HG02943 (cell line): Measurements from ENCODE around the gene IGFBP2.

Experiments
- ATAC-seq: cut with Tn5 transposase; IDR thresholded peaks from one replicate; pipeline ENCODE4 v1.9.1; 2021; ENCODE audit warnings: mild to moderate bottlenecking, low read depth, moderate library complexity; ENCODE audit not compliant: unreplicated experiment

The IGFBP2 gene

DNA sequence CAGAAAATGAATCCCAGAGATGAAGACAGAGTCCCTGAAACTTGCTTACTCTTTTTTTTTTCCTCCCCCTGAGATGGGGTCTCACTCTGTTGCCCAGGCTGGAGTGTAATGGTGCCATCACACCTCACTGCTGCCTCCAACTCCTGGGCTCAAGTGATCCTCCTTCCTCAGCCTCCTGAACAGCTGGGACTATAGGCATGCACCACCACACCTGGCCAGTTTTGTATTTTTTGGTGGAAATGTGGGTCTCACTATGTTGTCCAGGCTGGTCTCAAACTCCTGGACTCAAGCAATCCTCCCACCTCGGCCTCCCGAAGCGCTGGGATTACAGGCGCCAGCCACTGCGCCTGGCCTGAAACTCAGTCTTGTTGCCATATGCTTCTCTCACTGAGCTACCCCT lies 27.8 kb downstream of the IGFBP2 start:
- no peak for ATAC-seq

DNA sequence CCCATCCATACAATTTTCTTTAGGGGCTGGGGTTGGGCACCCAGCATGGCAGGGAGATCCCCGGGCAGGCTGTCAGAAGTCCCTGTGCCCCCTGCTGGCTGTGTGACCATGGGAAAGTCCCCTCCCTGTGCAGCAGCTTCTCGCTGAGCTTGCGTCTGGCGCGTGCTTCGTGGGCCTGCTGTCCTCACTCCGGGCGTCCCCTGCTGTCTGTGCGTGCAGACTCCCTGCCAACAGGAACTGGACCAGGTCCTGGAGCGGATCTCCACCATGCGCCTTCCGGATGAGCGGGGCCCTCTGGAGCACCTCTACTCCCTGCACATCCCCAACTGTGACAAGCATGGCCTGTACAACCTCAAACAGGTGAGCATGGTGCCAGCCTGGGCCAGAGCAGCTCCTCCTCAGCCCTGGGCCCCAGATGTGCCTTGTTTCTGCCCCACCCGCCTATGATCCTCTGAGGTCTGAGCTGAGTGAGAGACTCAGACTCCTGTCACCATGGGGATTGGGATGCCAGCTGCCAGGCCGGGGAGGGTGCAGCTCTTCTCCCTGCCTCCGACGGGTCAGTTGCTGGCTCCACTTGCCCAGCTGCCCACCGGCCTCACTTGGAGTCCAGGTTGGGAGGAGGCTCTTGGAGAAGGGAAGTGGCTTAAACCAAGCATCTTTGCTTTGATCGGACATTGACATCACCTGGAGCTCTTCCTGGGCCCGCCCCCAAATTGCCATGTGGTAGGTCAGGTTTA lies 28.6 kb downstream of the IGFBP2 start:
- no peak for ATAC-seq

DNA sequence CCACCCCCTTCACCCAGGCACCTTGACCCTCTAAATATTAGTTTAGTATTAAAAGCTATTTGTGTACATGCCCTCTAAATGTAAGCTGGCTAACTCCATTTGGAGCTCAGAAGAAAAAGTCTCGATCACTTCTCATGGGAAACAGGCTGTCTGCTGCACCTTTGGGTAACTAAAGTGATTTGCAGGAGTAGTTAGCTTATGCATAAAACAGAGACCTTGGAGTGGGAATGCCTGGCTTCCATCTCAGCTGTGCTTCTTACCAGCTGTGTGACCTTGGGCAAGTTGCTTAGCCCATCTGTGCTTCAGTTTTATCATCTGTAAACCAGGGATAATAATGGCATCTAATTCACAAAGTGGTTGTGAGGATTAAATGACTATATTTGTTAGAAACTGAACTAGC lies 29.9 kb downstream of the IGFBP2 start:
- ATAC-seq = no peak

DNA sequence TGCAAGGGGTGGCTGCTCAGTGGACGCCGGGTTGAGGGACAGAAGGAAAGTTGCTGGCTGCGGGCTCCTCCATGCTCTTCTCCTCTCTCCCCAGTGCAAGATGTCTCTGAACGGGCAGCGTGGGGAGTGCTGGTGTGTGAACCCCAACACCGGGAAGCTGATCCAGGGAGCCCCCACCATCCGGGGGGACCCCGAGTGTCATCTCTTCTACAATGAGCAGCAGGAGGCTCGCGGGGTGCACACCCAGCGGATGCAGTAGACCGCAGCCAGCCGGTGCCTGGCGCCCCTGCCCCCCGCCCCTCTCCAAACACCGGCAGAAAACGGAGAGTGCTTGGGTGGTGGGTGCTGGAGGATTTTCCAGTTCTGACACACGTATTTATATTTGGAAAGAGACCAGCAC lies 30.6 kb downstream of the IGFBP2 start:
- ATAC-seq = no peak

DNA sequence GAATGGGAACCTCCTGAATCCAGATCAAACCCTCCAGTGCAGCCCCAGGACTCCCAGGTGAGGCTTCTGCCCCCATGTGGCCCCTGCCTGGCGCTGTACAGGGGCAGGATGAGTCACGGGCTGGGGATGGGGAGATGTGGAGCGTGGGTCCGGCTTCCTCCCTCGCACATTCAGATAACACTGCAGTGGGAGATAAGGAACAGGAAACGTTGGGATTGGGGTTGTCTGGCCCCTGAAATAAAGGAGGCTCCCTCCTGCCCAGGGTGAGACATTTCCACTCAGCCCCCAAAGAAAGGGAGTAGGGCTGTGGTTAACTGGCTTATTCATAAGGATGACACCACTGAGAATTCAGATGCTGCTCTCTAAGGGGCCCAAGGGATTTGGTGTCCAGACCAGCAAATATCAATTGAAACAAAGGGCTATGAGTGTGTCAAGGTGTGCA lies 31.4 kb downstream of the IGFBP2 start:
- ATAC-seq = no peak

DNA sequence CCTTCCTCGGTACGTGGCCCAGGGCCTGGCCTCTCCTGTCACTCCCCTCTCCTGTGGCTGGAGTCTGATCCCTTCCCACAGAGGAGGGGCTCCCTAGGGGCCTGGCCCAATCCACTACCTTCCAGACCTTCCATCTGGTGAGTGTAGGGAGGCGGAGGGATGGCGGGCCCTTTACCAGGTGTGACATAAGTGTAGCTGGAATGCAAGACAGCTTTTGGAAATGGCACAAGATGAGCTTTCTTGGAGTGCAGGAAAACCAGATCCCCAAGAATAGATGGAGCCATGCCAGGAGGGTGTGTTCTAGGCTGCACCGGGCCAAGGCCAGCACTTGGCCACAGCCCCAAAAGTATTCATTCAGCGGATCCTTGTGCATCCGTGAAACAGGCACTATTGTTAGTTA lies 32.0 kb downstream of the IGFBP2 start:
- no peak for ATAC-seq

DNA sequence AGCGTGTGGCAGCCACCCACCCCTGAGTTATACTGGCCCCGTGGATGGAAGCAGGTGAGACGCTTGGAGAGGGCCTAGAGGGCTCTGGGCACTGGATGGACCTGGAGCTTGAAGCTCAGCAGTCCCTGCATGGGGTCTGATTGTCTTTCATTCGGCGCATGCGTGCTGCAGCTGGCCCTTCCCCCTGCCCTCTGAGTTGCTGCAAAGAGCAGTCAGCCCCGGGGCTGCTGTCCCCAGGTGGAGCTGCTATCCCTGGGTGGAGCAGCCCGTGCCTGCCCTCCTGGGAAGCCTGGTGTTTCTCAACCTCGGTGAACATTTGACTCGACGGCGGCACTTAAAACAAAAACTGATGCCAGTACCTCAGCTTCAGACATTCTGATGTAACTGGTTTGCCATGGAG lies 32.5 kb downstream of the IGFBP2 start:
- no peak for ATAC-seq

DNA sequence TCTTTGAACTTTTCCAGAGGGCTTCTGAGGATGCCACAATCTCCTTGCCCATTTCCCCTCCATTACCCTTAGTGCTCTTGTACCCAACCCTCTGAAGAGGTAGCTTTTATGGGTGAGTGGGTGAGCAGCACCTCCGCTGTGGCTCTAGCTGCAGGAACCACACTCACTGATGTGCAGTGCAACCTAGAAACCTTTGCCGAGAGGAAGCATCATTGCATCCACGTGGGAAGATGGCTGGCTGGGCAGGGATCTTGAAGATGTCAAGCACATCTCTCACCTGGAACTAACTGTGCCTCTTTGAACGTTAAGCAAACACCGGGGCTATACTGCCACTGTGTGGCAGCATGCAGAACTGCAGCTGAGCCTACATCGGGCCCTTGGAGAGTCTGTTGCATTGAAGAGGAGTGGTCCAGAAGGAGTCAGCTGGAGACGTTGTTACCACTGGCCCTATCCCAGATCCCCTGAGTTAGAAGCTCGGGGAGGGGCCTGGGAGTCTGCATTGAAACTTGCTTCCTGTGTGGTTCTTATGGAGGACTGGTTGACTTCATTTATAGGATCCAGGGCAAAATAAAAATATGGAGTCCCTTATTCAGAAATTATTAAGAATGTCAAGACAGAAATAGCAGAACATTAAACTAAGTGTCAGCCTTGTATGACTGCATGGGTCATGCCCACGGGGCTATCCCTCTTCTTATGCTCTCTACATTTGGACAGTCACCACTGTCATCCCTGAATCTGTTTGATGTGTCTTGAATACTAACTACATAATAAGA lies 33.4 kb downstream of the IGFBP2 start:
- ATAC-seq = no peak

DNA sequence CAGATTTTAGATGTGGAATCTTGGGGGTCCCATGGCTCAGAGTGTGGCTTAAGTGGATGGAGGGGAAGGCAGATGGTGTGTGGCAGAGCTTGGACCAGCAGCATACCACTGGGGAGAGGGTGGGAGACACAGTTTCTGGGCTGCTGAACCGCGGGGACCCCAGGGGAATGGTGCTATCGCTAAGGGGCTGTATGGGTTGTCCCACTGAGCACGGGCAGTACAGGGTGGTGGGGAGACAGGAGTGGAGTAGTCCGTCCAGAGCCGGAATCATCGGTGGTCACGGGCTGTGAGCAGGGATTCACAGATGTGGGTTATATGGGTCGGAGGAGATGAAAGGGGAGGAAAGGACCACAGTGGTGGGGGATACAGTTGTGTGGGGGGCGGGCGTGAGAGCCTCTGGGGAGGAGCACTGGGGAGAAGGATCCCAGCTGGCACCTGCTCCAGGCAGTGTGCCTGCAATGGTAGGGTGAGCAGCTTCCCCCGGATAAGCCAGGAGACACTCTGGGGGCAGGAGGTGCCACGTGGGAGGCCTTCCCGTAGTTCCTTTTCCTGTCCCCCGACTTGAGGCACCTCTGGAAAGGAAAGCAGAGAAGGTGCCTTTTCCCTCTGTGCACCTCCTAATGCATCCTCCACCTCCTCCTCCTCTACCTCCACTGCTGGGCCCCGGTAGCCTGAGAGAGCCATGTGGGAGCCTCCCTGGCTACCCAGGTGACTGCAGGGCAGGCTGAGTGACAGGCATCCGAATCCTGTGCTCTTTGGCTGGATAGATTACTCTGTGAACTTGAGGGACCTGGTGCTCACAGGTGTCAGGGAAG lies 37.3 kb downstream of the IGFBP2 start:
- no peak for ATAC-seq

DNA sequence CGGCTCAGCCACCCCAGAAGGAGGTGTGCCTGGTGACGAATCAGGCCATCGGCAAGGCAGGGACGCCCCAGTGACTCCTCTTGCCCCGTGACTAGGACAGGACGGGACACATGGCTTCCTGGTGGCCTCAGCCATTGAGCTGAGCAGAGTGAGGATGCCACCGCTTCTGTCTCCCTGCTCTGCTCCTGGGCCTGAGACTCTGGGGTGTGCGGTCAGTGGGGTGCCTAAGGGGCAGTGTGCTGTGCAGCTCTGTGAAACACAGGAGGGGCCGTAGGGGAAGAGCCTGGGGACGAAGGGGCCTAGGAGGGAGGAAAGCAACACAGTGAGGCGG lies 37.8 kb downstream of the IGFBP2 start:
- ATAC-seq = no peak

DNA sequence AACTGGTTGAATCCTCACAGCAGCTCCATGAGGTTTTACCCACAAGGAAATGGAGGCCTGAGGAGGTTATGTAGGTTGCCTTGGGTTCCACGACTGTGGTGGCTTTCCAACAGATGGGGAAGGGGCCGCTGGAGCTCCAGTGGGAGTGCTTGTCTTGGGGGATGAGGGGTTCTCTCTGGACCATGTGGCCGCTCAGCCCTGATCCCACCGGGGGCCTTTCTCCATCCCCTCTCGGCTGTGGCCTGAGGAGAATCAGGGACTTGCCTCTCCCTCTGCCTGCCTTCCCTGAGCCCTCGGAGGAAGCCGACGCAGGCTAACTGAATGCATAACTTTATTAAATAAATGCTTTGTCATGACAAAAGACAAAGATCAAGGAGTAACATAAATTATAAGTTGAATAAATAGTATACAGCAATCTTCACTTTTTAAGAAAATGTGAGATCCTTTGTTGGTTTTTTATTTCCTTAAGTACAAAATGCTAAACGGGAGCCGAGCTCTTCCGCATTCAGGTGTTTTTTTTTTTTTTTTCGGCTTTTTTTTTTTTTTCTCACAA lies 38.6 kb downstream of the IGFBP2 start:
- no peak for ATAC-seq

DNA sequence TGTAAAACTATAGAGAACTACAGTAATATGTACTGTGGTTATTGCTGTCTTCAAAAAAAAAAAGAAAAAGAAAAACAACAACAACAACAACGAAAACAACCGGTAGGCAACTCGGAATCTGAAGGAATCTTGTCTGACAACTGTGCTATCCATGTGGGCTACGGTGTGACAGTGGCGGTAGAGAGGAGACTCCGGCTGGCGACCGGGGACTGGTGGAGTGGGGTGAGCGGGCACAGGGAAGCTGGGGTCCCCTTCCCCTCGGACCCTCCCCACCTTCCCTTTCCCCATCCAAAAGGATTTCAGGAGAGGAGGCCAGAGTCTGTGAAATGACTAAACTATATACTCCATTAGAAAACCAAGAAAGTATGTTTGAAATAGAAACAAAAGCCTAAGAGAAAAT lies 39.2 kb downstream of the IGFBP2 start:
- no peak for ATAC-seq

DNA sequence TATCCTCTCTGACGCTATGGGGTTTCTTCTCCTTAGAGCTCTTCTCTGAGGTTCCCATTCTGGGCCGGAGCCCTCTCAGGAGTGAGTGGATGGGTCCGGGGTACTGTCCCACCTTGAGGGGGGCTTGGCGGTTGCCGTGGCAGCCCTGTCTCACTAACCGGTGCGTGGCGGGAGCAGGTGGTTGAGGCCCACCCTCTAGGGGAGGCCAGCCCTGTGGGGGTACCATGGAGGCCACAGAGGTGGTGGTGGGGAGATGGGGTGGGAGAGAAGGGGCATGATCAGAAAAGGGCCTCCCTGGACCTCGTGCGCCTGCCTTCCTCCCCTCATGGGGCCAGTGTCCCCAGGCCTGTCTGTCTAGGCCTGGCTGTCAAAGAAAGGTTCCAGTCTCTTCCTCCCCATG lies 39.8 kb downstream of the IGFBP2 start:
- ATAC-seq = no peak

DNA sequence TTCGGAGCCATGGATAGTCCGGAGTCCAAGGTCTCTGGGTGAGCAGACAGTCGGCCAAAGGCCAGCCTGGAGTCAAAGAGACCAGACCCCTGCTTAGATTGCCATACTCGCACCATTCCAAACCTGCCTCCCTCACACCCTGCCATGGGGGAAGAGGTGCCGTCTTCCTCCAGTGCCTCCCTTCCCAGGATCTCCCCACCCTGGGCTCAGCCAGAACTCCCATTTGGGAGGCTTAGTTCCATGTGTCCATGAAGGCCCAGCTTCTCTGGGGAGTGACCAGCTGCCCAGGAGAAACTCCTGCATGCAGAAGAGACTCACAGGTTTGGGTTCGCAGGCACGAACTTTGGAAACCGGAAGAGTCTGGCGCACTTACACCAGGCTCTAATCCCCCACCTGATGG lies 40.4 kb downstream of the IGFBP2 start:
- ATAC-seq = no peak

DNA sequence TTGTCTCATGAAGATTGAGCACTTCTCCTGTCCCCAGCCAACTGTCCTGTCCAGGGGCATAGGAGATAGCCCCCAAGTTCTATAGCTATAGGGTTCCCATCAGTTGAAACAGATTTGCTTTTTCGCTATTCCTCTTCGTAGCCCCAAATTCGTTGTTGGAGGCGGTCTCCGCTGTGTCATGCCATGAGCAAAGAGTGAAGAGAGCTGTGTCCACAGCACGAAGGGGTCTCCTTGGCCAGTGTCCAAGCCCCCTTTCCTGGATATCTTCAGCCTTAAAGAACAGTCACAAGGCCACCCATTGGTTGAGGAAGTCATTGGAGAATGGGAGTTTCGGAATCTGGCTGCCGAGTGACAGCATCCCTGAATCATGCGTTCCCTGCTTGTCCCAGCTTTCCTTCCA lies 41.2 kb downstream of the IGFBP2 start:
- no peak for ATAC-seq

DNA sequence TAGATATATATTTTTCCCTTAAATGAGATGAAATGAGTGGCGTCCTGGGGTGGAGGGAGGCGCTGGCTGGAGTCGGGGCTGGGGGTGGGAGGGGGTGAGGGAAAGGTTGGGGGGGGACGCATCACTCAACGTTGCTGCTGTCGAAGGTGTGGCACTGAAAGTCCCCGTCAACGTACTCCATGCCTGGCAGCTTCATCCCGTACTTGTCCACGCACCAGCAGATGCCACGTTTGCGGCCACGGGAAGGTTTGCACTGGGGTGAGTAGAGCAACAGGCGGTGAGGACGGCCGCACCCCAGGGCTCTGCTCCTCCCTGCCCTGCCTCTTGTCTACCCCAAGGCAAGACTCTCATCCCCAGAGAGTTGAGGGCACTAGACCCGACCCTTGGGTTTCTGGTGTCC lies 43.4 kb downstream of the IGFBP2 start:
- no peak for ATAC-seq

DNA sequence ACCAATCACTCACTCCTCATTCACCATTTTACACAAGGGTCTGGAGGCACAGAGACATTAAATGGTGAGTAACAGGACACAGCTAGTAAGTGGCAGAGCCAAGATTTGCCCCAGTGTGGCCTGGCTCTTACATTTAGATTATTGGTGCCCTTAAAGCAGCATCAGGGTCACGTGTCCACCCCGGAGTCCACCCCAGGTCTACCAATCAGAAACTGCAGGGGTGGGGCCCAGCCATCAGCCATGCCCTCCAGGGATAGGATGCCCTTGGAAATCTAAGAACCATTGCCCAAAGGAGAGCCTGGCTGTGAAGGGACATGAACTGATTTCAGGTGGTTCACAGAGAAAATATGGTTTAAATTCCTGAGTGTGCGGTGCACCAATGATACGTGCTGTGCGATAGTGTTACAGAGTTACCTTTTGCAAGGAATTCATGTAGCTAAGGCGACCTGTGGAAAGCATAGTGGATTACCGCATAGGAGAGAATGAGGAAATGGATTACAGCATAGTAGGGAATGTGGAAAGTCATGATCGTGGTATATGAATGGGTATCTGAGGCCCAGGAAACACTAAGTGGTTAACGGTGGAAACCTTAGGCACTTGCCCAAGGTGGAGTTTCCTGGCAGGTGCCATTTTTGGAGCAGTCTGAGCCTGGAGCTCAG lies 44.3 kb downstream of the IGFBP2 start:
- ATAC-seq = no peak

DNA sequence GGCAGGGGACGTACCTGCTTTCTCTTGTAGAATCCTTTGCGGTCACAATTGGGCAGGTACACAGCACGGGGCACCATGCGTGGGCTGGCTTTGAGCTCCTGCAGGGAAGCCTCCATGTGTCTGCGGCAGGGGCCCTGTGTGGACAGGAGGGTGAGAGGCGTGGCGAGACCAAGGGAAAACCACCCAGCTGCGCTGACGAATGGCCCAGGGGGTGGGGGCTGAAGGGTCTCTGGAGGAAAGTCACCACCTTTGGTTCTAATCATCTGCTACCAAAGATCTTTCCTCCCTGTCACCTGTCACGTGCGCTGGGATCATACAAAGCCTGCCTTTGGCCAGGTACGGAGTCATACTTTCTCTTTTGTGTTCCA lies 44.9 kb downstream of the IGFBP2 start:
- no peak for ATAC-seq

DNA sequence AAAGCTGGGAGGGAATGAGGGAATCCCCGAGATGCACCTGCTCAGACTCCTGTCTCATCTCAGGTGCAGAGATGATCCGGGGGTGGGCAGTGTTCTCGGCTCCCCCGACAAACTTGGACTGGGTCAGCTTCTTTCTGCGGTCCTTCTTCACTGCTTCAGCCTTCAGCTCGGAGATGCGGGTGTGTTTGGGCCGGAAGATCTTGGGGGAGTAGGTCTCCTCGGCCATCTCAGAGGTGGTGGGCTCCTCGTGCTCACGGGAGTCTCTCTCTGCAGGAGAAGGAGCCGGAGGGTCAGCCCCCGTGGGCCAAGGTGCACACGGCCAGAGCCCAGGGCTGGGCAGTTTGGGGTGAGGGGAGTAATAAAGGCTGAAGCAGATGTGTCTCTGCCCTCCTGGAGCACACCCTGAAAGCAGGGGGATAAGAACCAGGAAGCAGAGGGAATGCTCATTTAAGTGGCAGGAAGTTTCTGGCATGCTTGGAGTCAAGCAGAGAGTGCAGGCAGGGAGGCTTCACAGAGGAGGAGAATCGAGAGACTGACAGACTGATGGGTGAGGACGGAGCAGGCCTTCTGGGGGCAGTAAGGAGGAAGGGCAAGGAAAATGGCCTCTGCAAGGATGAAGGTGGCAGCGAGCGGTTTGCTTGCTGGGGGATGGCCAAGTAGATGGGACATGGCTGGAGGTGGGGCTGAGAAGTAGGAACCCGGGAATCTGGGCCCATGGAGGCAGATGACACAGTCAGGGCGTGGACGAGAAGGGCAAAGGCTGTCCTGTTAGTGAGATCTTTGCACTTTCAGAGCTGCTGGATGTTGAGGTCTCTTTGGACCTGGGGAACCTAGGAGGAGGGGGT lies 45.8 kb downstream of the IGFBP2 start:
- no peak for ATAC-seq

DNA sequence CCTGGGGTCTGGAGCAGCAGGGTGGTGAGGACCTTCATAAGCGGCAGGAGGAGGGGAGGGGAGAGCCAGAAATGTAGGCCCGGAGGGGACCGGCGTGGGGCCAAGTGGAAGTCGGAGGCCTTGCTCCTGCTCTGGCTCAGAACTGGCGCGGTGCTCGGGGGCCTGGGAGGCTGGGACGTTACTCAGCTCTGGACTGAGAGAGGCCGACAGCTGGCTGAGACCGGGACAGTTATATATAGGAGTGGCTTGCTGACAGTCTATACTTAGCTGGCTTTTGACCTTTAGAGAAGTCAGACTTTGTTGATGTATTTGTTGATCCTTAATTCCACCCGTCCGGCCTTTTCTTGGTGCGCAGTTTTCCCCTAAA lies 46.4 kb downstream of the IGFBP2 start:
- ATAC-seq = no peak
